NCI-H526 treated with DMSO at 0.1 percent for 48 hours (cell line): ENCODE data around the gene CDC40.

Experiments used
- DNase-seq: peaks from one replicate; lab custom pipeline; 2025; lab: John Stamatoyannopoulos, UW

The CDC40 gene

GRCh38 chr6:110180228-110181008, at the start of gene CDC40:
CDC40 (plus strand) TSS chr6:110180427; CDS start chr6:110180445, 18 bp downstream.
- DNase-seq = peak; percentile 61

- DNase-seq = no peak
These were observed 42.0 kb upstream of the CDC40 start for GRCh38 chr6:110137924-110138887.

- DNase-seq = no peak
These were observed 41.2 kb upstream of the CDC40 start for GRCh38 chr6:110139052-110139451.

GRCh38 chr6:110140650-110141049, 39.6 kb upstream of the CDC40 start:
- no peak for DNase-seq

GRCh38 chr6:110147870-110148269, 32.4 kb upstream of the CDC40 start:
- no peak for DNase-seq

- DNase-seq = no peak
These were observed 21.7 kb upstream of the CDC40 start for GRCh38 chr6:110158479-110158878.

GRCh38 chr6:110170081-110170480, 10.1 kb upstream of the CDC40 start:
- no peak for DNase-seq

- no peak for DNase-seq
These were observed 6.6 kb upstream of the CDC40 start for GRCh38 chr6:110173506-110174132.

- peak; percentile 90 for DNase-seq
These were observed 1.4 kb upstream of the CDC40 start for GRCh38 chr6:110178626-110179405.

- peak; percentile 98 for DNase-seq
These were observed 610 bp upstream of the CDC40 start, which contains the start of gene WASF1 for GRCh38 chr6:110179406-110180227. WASF1 (minus strand) TSS chr6:110179670; CDS start chr6:110127601, 52,069 bp downstream.

- DNase-seq = no peak
These were observed 1.2 kb downstream of the CDC40 start for GRCh38 chr6:110181131-110182030.

- DNase-seq = no peak
These were observed 3.2 kb downstream of the CDC40 start for GRCh38 chr6:110183292-110183885.

- DNase-seq = no peak
These were observed 5.7 kb downstream of the CDC40 start for GRCh38 chr6:110185879-110186278.

- no peak for DNase-seq
These were observed 8.6 kb downstream of the CDC40 start for GRCh38 chr6:110188791-110189190.

GRCh38 chr6:110190726-110191125, 10.5 kb downstream of the CDC40 start:
- no peak for DNase-seq

- DNase-seq = no peak
These were observed 11.2 kb downstream of the CDC40 start for GRCh38 chr6:110191477-110191876.

GRCh38 chr6:110195639-110196038, 15.4 kb downstream of the CDC40 start:
- no peak for DNase-seq

GRCh38 chr6:110196874-110197273, 16.6 kb downstream of the CDC40 start:
- no peak for DNase-seq

GRCh38 chr6:110198561-110198960, 18.3 kb downstream of the CDC40 start:
- no peak for DNase-seq
